Measurements from ENCODE around the gene IWS1.
"Not testable (repeated sequence)": the region's sequence is repeated elsewhere in the genome, so short reads cannot be mapped to it uniquely, and the experiment has no call there.

IWS1 gene

DNA sequence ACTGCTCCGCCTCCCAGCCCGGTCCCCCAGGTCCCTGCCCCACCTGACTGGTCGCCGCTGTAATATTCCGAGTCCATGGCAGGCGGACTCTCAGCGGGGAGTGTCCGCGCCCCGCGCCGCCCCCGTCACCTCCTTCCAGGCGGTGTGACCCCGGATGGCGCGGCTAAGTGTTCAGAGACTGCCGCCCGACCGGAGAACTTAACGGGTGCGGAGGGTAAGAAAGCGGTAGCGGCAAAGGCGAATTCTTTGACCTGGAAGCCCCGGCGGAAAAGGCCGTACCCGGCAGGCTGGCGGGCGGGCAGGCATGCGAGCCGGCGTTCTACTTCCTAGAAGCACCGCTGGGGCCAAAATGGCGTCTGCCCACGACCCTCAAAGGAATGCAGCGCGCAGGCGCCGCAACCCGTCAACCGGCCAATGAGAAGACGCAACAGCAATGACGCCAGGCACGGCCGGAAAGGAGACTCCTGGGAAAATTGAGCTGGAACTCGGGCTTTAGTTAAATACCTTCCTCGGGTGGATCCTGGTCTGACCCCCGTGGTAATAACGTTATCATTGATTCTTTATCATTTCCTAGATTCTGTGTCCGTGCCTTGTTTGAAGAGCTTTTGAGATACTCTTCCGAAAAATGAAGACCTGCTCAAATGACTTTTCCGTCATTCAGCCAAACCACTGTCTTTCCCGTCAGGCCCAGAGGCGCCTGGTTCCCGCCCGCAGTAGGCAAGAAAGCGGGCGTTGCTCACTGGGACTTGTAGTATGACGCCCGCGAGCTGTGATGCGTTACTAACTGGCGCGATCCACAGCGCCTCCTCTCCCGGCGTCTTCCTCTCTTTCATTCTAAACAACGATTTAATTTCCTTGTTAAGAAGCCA, at the start of gene IWS1:
Gene IWS1, minus strand, starts transcription at position 358 of the 869 bp plus-strand sequence. Its CDS starts 281 bp downstream, at position 77.
- DNase-seq = peak; percentile 92

DNA sequence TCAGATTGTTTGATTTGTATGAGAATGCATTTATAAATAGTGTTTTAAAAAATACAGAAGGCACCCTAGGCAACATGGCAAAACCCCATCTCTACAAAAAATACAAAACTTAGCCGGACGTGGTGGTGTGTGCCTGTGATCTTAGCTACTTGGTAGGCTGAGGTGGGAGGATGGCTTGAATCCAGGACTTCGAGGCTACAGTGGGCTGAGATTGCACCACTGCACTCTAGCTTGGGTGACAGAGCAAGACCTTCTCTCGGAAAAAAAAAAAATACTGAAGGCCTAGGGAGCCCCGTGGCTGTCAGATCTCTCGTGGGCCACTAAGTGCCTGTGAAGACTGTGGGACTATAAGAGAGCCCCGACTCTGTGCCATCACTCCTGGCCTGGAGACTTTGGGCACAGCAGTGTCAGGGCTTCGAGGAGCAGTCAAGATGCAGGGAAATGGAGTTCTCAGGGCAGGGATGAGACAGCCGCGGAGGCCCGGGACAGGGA, 49.7 kb upstream of the IWS1 start:
- DNase-seq = no peak

DNA sequence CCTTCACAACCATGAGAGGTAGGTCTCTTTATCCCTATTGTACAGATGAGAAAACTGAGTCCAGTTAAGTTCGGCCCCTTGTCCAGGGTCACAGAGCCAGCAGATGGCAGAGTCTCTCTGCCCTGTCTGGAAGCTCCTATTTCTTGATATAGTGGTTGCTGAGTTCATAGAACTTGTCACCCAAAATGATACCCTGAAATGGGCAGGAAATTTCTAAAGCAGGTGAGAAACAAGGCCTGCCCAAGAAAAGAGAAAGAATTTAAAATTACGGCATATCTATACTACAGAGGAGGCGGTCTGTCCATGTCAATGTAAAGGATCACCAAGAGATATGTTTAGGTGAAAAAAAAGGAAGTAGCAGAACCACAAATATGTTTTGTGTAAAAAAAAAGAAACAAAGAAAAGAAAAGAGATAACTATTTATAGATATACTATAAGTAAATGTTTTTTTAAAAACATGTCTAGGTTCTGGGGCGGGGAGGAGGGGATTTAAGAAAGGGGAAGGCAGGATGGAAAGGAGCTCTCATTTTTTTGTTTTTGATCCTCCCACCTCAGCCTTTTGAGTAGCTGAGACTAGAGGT, 49.0 kb upstream of the IWS1 start:
- DNase-seq = peak; percentile 14

DNA sequence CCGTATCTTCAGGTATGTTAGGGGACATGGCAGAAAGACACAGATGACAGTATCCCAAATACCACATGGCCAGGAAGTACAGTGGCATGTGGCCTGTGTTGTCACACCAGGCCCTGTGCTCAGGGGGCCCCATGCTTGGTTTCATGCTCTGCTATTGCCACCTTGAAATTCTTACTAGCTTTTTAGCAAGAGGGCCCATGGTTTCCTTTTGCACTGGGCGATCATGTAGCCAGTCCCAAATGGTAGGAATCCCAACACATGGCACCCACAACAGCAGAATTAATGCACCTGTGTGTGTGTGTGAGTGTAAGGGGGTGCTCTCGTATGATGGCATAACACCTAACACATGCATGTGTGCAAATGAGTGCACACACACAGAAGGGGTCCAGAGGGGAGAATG, 48.4 kb upstream of the IWS1 start:
- DNase-seq = no peak

DNA sequence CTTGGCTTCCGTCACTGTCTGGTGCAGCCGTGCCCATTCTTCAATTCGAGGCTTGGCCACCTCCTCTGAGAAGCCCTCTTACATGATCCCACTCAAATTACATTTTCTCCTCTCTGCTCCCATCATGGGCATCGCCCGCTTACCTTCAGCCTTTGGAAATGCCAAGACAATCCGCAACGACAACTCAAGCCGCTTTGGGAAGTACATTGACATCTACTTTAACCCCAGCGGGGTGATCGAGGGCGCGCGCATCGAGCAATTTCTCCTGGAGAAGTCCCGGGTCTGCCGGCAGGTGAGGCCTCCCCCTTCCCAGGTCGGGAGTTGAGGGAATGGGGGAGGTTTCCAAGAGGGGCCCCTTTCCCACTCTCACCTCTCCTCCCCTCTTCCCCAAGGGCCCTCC, 47.5 kb upstream of the IWS1 start:
- no peak for DNase-seq

DNA sequence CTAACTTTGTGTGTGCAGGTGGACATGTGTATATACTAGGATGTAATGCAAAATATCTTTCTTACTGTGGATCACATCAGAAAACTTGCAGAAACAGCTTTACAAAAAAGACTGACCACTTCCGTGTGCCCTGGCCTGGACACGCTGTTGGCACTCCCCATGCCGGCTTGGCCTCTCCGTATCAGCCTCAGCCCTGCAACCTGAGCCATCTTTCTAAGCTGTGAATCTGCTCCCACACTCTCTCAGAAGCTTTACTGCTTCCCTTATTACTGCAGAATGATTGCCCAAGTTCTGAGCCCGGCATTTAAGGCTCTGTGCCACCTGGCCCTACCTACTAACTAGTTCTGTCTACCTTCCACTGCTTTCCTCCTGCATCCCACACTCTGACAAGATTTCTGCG, 47.0 kb upstream of the IWS1 start:
- no peak for DNase-seq

DNA sequence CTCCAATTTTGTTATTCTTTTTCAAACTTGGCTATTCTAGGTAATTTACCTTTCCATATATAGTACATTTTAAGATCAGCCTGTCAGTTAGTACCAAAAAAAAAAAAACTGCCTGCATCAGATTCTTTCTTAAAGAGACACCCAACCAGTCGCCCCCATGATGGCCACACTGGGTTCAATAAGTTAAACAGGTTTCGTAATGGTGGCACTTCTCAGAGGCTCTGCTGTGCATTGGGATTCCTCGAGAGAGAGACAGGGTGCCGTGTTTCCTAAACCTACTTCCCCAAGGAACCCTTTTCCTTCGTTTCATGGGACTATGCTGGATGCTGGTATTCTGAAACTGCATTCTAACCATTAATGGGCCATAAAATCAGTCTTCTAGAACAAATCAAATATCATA, 46.6 kb upstream of the IWS1 start:
- DNase-seq = no peak

DNA sequence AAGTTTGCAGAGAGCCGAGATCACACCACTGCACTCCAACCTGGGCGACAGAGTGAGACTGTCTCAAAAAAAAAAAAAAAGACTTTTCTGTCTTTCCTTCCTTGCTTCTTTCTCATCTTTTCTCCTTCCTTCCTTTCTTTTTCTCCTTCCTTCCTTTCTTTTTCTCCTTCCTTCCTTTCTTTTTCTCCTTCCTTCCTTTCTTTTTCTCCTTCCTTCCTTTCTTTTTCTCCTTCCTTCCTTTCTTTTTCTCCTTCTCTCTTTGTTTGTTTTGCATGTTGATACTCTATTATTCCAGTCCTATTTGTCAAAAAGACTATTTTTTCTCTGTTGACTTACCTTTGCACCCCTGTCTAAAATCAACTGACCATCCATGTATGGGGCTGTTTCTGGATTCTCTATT, 46.1 kb upstream of the IWS1 start:
- not testable (repeated sequence) for DNase-seq

DNA sequence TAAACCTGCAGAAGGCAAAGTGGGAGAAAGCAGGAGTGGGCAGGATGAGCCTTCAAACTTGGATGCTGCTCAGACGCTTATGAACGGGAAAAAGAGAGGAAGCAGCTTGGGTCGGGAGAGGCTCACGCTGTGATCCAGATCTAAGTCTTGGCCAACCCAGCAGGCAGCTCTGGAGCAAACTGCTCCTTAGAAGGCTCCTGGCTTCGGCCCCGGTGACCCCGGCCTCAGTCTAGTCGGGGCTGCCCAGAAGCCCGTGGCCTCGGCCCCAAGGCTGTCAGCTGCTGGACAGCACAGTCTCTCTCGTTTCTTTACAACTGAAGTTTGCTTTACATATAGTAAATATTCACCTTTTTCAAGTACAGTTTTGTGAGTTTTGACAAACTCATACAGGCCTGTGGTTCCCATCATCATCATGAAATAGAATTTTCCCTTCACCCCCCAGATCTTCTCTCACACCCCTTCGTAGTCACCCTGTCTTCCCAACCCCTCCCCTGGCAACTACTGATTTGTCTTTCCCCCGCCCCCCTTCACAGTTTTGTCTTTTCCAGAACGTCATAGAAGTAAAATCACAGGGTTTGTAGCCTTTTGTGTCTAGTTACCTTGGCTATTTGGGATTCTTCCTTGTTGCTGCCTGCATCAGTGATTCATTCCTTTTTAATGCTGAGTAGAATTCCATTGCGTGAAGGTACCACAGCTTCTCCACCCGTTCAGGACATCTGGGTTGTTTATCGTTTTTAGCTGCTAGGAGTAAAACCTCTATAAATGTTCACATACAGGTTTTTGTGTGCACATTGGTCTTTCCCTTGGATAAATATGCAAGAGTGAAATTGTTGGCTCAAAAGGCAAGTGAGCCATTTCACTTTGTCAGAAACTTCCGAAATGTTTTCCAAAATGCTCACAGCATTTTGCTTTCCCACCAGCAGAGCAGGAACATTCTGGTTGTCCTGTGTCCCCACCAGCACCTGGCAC, 44.3 kb upstream of the IWS1 start:
- DNase-seq = no peak

DNA sequence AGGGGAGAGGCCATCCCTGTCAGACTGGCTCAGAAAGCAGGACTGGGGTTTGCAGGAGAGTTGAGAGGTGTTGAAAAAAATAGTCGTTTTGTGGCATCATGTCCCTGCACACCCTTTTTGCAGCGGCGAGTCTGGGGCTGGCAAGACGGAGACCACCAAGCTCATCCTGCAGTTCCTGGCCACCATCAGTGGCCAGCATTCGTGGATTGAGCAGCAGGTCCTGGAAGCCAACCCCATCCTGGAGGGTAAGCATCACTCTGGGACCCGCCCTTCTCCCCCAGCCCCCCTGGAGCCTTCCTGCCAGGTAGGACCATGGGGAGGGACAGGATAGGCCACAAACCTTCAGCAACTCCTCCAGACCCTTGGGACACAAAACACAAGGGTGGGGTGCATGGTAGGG, 43.4 kb upstream of the IWS1 start:
- no peak for DNase-seq

DNA sequence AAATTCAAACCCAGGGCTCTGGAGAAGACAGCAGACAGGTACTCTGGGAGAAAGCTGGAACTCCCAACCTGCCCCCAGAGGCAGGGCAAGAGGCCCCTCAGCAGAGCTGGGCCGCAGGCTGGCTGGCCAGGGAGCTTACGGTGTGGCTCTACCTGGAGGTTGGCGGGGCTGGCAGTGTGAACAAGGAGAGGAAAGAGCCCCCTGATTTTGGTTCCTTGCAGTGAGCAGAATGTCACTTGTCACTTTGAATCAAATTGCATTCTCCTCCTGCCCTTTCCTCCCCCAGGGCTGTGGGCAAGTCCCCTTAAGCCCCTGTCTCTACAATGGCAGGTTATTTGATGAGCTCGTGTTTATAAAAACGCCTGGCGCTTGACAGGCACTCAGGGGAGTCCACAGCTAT, 41.8 kb upstream of the IWS1 start:
- no peak for DNase-seq

DNA sequence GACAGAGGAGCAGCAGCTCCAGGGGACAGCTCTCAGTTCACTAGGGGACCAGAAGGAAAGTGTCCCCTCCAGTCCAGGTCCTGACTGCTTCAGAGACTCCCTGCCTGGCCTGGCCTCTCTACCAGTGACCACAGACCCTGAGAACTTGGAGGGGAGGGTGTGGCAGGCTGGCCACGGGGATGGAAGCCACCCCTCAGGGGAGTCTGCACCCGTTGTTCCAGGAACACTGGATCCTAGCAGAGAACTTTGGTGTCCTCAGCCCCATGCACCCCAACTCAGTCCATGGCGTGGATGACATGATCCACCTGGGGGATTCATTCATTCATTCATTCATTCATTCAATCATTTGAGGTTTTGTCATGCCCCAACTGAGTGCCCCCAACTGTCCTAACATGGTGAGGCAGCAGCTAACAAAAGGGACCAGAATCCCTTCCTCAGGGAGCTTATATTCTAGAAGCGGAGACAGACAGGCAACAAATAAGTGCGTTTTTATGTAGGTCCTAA, 41.1 kb upstream of the IWS1 start:
- DNase-seq = no peak

DNA sequence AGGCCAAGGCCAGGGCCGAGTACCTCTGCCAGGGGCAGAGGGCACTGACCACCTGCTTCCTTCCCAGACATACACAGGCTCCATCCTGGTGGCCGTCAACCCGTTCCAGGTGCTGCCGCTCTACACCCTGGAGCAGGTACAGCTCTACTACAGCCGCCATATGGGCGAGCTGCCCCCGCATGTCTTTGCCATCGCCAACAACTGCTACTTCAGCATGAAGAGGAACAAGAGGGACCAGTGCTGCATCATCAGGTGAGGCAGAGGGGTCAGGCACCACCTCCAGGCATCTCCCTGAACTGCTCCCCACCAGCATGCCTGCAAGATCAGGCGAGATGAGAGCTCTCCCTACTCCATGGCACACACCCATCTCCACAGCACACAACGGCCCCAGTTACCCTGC, 40.3 kb upstream of the IWS1 start:
- no peak for DNase-seq

DNA sequence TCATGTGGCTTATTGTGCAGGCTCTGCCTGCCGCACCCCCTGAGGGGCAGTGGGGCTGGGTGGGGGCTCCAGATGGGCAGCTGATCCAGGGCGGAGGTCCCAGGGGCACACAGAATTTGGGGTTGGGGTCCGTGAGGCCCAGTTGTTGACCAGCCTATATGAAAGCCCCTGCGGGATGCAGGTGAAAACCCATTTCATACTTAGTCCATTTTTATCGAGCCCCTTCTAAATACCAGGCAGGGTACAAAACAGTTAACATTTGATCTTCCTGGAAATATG, 39.8 kb upstream of the IWS1 start:
- DNase-seq = no peak

DNA sequence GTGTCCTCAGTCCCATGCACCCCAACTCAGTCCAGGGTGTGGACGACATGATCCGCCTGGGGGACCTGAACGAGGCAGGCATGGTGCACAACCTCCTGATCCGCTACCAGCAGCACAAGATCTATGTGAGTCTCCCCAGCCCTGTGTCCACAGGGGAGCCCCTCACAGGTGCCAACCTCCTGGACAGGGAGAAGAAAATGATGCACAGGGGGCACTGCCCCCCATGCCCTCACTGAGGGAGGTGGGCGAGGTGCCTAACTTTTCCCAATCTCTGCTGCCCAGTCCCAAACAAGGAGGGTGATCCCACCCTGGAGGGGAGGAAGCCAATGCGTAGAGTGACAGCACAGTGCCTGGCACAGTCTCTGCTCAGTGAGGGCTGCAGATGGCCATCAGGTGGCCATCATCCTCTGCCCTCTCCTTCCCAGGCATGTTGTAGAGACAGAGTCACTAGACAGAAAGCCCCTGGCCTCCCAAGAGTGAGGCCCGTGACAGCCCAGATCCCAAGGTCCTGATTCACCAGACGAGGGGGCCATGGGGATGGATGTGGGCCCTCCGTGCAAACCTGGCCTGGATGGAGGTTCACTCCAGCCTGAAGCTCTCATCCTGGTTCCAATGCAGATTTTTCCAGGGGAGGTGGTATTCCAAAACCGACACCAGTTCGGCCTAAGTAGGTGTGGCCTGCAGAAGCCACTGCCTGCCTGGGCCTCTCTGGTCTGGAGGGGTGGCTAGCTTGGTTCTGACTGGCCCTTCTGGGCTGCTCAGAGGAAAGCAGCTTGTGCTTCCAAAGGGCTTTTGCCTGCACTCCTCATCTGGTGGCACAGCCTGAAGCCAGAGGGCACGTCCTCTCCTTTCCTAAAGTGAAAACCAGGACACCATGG, 39.2 kb upstream of the IWS1 start:
- no peak for DNase-seq

DNA sequence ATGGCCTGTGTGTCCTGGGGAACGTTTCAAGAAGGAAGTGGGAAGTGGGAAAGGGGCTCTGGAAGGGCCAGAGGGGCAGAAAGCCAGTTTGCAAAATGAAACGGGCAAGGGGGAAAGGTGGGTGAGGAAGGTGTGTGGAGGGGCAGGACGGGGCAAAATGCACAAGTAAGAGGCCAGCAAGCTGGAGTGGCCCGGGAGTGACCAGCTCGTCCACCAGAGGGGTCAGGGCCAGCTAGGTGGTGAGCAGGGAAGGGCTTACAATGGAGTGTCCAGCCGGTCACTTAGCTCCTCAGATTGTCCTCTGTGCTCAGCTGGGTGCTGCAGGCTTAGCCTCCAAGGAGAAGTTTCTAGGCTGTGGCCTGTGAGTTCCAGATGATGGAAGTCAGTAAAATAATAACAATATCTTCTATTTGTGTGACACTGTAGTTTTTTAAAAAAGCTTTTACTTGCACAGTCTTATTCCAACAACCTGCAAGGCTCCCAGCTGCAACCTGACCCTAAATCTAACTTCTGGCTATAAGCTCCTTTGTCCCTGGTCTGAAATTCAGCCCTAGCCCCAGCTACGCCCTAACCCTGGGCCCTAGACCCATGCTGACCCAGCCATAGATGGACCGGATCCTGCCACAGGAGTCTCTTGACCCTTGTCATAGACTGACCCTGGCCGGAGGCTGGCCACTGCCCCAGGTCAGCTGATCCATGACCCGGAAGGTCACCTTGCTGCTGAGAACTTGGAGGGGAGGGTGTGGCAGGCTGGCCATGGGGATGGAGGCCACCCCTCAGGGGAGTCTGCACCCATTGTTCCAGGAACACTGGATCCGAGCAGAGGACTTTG, 38.4 kb upstream of the IWS1 start:
- no peak for DNase-seq

DNA sequence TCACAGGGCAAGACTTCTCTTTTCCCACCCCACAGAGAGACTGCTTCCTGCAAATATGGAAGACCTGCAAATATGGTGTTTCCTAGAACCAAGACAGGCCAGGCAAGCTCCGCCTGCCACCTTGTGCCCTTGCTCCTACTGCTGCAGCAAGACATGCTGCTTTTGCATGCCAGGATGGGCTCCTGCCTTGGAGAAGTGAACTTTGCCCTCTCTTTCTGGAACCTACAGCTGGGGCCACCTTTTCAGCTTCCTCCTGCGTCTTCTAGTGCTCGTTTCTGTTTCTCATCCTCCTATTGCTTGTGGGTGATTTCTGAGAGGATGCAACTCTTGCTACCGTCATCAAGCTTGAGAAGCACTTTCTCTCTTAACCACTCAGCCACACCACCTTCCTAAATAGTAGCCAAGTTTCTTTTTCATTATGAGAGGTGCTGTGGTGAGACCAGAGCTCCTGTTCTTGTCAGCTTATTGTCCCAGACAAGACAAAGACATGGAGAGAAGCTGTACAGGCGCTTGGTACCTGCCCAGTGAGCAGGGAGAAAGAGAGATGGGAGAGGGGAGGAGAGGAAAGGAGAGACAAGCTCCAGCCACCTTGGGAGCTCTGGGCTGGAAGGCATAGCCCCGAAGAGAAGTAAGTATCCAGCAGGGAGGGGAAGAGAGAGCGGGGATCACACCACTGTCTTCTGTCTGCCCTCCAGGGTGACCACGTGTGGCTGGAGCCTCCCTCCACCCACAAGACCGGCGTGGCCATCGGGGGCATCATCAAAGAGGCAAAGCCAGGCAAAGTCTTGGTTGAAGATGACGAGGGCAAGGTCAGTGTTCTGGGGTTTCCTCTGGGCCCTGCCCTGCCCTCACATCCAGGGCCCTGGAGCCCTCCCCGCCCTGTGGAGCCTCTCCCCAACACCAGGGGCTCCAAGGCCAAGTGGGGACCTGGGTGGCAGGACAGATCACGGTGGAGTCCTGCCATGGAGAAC, 37.5 kb upstream of the IWS1 start:
- no peak for DNase-seq

DNA sequence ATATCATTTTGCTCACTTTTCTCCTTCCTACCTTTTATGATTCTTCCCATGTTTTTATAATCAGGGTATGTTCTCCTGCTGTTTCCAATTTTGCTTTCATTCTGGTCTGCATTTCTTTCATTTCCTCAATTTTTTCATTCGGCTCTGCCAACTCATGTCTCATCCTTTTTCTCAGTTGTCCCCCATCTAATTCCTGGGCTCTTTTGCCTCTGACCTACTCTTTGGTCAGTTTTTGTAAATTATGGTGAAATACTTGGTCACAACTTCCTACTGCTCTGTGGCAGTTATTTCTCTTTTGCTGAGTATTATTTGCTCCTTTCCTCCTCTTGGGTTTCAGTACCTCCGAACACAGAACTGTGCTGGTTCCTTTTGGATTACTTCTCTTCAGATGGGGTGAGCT, 36.6 kb upstream of the IWS1 start:
- DNase-seq = no peak

DNA sequence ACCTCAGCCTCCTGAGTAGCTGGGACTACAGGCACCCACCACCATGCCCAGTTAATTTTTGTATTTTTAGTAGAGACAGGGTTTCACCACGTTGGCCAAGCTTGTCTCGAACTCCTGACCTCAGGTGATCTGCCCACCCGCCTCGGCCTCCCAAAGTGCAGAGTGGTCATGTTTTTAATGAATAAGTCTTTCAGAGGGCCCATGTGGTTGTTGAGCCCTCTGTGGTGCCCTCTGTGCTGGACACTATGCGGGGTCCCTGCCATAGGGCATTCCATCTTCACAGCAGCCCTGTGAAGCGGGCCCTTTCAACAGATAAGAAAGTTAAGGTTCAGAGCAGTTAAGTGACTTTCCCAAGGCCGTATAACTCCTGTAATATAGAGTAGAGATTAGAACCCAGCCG, 35.1 kb upstream of the IWS1 start:
- DNase-seq = no peak

DNA sequence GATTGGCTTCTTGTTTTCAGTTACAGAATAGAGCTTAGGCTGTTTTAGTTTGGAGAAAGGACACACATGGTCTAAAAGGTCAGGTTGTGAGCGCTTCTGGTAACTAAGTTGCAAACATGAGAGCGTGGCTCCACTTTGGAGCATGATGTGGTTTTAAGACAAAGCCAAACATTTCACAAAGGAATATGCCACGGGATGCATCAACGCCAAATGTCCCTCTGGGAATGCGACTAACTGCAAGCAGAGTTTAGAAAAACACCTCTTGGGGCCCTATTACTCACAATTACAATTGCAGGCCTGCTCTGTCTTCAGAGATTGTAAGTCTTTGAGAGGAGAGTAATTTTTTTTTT, 34.6 kb upstream of the IWS1 start:
- DNase-seq = no peak
